Activated CD4-positive, alpha-beta T cell treated with anti-CD3 and anti-CD28 coated beads for 48 hours (primary cell): ENCODE results near the gene ADCK1.
"Not testable (repeated sequence)": the region's sequence is repeated elsewhere in the genome, so short reads cannot be mapped to it uniquely, and the experiment has no call there.

Experiments used
- DNase-seq: peaks from one replicate; pipeline ENCODE4 v3.0.0-alpha.2; 2020

ADCK1 gene

DNA sequence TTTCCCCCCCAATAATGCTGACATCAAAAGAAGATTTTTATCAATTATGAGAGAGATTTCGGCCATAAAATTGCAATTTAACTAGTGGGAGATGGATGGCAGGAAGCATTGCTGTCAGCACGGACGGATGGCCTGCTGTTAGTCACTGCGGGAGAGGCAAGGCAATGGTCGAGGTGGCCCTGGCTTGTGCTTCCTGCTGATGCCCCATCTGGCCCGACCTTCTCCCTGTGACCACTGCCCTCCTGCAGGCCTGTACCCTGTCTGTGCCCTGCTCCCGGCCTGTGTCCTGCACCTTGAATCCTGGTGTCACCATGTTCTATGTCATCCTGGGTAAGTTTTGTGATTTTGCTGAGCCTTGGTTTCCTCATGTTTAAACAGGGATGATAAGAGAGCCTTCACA lies 67.6 kb downstream of the ADCK1 start:
- no peak for DNase-seq

DNA sequence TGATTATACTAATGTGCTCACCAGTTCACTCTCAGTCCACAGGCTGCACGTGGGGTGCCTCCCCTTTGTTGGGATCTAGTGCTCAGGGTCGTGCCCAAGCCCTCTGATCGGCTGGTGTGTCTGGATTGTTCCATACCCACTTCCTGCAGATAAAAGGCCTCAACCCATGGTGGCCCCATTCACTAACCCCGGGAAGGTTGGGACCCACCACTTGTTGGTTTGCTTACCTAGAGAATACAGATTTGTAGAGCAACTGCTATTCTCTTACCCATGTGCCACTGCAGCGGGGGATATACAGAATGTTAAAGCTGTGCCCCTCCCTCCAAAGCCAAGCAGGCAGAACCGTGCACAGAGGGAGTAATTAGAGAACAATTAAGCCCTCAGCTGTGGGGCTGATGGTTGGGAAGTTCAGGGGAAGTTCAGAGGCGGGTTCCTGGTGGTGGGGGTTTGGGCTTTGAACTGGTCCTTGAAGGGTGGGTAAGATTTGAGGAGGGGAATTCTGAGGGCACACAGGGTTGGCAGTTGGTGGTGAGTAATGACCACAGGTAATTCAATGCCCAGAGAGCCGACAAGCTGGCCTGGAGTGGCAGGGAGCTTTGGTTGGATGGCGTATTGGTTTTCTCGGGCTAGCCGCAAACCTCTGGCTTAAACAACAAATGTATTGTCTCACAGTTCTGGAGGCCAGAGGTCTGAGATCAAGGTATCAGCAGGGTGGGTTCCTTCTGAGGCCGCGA lies 68.8 kb downstream of the ADCK1 start:
- DNase-seq: no peak

DNA sequence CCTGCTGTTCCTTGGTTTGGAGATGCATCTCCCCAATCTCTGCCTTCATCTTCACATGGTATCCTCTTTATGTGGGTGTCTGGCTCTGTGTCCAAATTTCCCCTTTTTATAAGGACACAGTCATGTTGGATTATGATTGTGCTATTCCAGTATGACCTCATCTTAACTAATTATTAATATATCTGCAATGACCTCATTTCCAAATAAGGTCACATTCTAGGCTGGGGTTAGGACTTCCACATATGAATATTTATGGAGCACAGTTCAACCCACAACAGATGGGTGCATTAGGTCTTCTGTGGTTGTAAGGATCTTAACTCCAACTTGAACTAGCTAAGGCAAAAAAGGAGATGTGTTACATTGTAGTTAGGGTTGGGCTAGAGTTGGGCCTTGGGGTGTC lies 69.4 kb downstream of the ADCK1 start:
- DNase-seq: no peak

- DNase-seq: no peak
Measured at GRCh38 chr14:77870646-77871045, 70.7 kb downstream of the ADCK1 start.

DNA sequence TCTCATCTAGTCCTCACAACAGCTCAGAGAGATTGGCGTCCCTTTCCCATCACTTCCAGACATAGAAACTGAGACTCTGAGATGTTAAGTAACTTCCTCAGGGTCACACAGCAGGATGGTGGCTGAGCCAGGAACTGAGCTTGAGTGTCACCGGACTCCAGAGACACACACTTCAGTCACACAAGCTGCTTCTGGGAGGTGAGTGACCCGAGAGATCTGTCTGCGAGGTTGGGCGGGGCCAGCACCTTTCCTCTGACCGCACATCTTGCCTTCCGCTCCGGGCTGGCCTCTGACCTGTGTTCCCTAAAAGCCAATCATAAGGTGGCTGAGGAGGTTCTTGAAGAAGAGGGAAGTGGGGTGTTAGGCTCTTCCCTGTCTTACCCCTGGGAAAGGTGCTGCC lies 72.2 kb downstream of the ADCK1 start:
- no peak for DNase-seq

GRCh38 chr14:77872983-77873382 lies 73.1 kb downstream of the ADCK1 start:
- DNase-seq: no peak

DNA sequence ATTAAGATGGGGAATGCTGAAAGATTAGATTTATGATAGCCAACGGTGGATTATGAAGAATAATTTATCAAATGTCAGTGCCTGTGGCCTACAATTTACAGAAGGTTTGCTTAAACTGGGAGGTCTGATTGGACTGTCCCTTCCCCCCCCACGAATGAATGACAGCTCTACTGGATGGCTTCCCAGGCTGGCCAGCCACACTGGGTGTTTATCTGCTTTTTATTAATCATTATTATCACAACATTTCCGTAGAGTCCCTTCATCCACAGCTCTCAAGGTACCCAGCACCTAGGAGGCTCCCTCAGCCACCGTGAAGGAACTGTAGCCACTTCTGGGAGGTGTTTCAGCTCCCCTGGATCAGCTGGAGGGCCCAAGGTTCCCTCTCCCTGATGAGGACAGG lies 78.9 kb downstream of the ADCK1 start:
- DNase-seq: no peak

GRCh38 chr14:77880056-77880455 lies 80.1 kb downstream of the ADCK1 start:
- DNase-seq: no peak

DNA sequence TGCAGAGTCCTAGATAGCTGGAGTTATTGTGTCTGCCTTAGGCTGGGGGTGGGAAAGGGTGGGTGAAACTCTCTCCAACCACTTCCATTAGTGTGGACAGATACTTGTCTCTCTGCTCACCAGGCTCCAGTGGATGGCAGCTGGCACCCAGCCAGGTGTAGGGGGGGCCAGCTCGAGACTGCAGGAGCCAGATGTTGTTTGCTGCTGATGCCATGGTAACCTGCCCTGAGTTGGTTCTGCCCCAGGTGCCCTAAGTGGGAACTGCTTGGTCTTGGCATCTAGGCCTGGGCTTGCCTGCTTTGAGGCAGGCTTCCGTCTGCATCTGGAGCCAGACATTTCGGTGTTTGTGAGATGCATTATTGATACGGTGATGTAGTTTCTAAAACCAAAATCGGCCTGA lies 82.2 kb downstream of the ADCK1 start:
- DNase-seq: no peak

DNA sequence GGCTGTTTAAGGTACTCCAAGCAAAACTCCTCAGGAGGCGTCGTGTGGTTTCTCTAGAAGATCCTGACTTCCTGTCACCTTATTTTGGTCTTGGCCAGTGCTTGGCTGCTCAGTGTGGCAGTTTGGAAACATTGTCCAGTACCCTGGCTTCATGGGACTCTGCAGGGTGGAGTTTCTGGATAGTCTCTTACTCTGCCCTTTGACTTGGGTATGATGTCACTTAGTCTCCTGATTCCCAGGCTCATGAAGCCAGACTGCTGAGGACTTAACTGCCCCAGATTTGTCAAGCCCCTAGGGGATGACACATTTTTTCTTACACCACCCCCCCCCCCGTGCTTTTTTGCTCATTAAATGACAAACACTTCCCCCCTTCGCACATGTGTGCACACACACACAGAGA lies 82.7 kb downstream of the ADCK1 start:
- no peak for DNase-seq

DNA sequence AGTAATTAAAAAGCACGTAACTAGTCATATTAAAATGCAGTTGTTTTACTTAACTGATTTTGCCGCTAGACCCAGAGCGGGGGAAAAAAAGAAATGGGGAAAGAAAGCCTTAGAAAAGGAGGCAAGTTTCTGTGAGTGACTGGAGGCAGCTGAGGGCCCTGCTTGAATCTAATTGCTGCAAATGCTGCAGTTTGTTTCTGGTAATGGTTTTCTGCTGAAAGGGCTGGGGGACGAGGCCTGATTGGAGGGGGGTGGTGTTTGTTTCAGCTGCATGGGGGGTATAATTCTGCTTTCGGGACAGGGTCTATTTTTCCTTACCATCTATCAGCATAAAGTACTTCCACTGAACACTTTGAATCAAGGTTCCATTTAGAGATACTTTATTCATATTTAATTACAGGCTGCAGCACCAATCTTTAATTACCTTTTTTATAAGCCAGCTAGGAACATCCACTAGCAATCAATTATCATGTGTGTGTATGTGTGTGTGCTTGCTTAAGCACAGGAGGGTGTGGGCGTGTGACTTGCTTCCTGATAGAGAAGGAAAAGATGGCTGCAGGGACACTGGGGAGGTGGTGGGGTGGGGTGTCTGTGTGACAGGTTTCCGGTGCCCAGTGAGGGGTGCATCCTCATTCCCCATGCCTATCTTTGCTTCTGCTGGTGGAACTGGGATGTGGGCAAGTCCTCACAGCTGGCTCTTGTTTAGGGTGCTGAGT lies 83.4 kb downstream of the ADCK1 start:
- DNase-seq: no peak

GRCh38 chr14:77883847-77884238 lies 83.9 kb downstream of the ADCK1 start:
- no peak for DNase-seq

DNA sequence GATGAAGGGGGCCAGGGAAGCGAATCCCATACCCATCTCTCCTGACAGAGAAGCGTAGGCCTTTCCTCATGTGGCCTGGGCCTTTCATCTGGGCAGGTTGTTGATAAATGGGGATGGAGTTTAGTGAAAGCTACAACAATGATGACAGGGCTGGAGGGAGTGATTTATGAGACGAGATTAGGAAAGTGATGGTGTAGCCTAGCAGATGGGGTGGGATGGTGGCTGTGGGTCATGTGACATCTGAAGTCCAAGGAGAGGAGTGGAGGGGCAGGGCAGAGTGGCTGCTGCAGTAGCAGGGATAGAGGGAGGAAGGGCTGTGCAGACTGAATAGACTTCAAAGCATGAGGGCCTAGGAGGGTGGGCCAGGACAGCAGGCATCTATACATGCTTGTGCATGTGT lies 85.5 kb downstream of the ADCK1 start:
- no peak for DNase-seq

DNA sequence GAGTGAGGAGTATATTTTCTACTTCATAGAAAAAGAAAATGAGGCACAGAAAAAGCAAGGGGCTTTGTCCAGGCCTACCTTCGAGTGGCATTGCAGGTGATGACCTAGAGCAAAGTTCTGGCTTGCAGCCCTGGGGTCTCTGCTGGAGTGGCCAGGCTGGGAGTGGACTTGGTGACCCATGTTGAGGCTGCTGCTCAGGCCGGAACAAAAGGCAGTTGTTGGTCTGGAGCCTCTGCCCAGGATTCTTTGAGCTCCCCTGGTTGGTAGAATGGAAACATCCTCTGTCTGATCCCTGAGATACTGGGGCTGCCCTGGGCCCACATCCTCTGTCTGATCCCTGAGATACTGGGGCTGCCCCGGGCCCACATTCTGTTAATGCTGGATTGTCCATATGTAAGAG lies 86.1 kb downstream of the ADCK1 start:
- DNase-seq: no peak

- DNase-seq: not testable (repeated sequence)
Measured at GRCh38 chr14:77888903-77889302, 89.0 kb downstream of the ADCK1 start.

DNA sequence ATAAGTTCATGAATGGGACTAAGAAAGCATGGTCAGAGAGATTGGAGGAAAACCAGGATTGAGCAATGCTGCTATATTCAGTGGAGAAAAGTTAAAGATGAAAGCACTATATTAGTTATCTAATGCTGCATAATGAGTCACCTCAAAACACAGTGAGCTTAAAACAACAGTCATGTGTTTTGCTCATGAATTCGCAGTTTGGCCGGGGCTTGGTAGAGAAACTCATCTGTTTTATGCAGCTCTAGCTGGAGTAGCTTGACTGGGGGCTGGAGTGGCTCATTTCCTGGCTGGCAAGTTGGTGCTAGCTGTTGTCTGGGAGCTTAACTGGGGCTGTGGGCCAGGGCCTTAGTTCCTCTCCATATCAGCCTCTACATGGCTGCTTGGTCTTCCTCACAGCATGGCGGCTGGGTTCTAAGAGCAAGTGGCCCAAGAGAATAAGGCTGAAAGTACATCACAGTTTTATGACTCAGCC lies 90.1 kb downstream of the ADCK1 start:
- DNase-seq: peak; percentile 8

DNA sequence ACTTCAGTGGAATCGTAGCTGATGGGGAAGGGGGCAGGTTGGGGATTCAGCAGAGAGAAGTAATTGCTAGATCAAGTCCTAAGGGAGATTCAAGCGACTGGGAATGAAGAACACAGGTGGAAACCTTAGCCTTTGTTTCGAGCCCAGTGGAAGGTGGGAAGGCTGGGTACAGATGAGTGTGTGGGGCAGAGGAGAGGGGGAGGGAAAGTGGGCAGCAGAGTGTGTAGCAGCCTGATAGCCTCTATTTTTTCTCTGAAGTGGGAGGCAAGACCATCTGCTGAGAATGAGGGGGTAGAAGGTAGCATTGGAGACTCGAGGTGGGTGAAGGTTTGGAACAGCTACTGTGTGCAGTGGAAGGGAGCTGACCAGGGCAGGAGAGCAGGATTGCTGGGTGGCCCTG lies 91.0 kb downstream of the ADCK1 start:
- no peak for DNase-seq

GRCh38 chr14:77892381-77892871 lies 92.5 kb downstream of the ADCK1 start:
- DNase-seq: no peak

DNA sequence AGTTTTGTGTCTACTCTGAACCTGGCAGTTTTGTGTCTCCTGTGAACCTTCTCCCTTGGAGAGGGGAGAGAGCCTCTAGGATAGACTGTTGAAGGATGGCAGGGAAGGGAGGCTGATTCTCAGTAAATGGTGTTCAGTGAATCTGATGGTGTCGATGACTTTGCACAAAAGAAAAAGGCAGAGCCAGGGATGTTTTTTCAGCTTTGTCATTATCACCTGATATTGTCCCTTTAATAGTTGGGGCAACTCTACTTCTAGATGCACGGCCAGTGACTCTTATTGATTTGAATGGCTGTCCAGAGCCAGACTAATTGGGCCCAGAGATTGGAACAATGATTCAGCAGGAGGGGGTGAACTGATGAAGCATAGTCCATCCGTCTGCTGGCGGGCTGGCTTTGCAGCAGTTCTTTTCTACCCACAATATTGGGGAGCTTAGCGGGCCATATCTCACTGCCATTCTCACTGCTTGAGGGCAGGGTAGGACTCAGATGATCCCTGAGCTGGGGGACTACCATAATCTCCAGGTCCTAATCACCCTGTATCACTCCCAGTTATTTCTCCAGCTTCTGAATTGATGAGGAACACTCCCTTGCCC lies 93.1 kb downstream of the ADCK1 start:
- DNase-seq: no peak

DNA sequence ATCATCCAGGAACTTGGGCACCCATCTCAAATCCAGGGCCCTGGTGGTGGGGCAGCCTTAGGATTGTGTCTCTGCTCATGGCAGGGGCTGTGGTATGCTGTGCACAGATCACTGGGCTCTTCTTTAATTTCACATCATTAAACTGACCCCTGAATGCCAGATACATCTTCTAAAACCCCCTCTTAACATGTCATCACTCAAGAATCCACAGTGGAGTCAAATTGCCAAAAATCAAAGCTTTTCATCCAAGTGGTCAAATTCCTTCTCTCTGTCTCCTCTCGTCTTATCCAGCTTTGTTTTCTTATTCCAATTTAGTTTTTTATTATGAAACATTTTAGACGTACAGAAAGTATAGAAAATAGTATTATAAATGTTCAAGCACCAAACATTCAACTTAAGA lies 97.5 kb downstream of the ADCK1 start:
- DNase-seq: no peak

GRCh38 chr14:77902811-77903210 lies 102.9 kb downstream of the ADCK1 start:
- DNase-seq: no peak

GRCh38 chr14:77903221-77903620 lies 103.3 kb downstream of the ADCK1 start:
- DNase-seq: no peak

- DNase-seq: no peak
Measured at GRCh38 chr14:77903937-77904617, 104.2 kb downstream of the ADCK1 start.
